GM18858 (cell line): ENCODE data around the gene TMEM132D.
"Not testable (repeated sequence)": the region's sequence is repeated elsewhere in the genome, so short reads cannot be mapped to it uniquely, and the experiment has no call there.

Experiments
- ATAC-seq: cut with Tn5 transposase; IDR thresholded peaks from one replicate; pipeline ENCODE4 v1.9.1; 2021; ENCODE audit not compliant: unreplicated experiment

TMEM132D gene

GRCh38 chr12:129549656-129550055 lies 354.2 kb downstream of the TMEM132D start:
- no peak for ATAC-seq

GRCh38 chr12:129549020-129549419 lies 354.8 kb downstream of the TMEM132D start:
- ATAC-seq = not testable (repeated sequence)

GRCh38 chr12:129544716-129545115 lies 359.1 kb downstream of the TMEM132D start:
- ATAC-seq = no peak

- ATAC-seq = no peak
These were observed 362.9 kb downstream of the TMEM132D start for GRCh38 chr12:129540954-129541353.

- no peak for ATAC-seq
These were observed 363.6 kb downstream of the TMEM132D start for GRCh38 chr12:129540249-129540648.

- ATAC-seq = not testable (repeated sequence)
These were observed 365.0 kb downstream of the TMEM132D start for GRCh38 chr12:129538724-129539335.

- no peak for ATAC-seq
These were observed 365.7 kb downstream of the TMEM132D start for GRCh38 chr12:129538137-129538536.

- no peak for ATAC-seq
These were observed 368.7 kb downstream of the TMEM132D start for GRCh38 chr12:129534966-129535750.

- no peak for ATAC-seq
These were observed 370.9 kb downstream of the TMEM132D start for GRCh38 chr12:129532707-129533499.

- no peak for ATAC-seq
These were observed 371.7 kb downstream of the TMEM132D start for GRCh38 chr12:129532082-129532481.

GRCh38 chr12:129530984-129531383 lies 372.8 kb downstream of the TMEM132D start:
- no peak for ATAC-seq

GRCh38 chr12:129530517-129530916 lies 373.3 kb downstream of the TMEM132D start:
- ATAC-seq = no peak

- ATAC-seq = no peak
These were observed 376.3 kb downstream of the TMEM132D start for GRCh38 chr12:129527506-129527905.

GRCh38 chr12:129523621-129524020 lies 380.2 kb downstream of the TMEM132D start:
- ATAC-seq = no peak

- no peak for ATAC-seq
These were observed 383.1 kb downstream of the TMEM132D start for GRCh38 chr12:129520739-129521138.

- no peak for ATAC-seq
These were observed 400.0 kb downstream of the TMEM132D start for GRCh38 chr12:129503802-129504201.

- ATAC-seq = no peak
These were observed 407.6 kb downstream of the TMEM132D start for GRCh38 chr12:129496226-129496625.

- no peak for ATAC-seq
These were observed 409.1 kb downstream of the TMEM132D start for GRCh38 chr12:129494766-129495165.

GRCh38 chr12:129494260-129494659 lies 409.6 kb downstream of the TMEM132D start:
- no peak for ATAC-seq

GRCh38 chr12:129489100-129489676 lies 414.6 kb downstream of the TMEM132D start:
- ATAC-seq = no peak

GRCh38 chr12:129486931-129487330 lies 416.9 kb downstream of the TMEM132D start:
- no peak for ATAC-seq
